ENCODE results near the gene TAMM41.
"Not testable (repeated sequence)": the region's sequence is repeated elsewhere in the genome, so short reads cannot be mapped to it uniquely, and the experiment has no call there.

GRCh38 chr3:11874707-11875106 is 28.0 kb upstream of the TAMM41 start:
- TF ChIP-seq, protein P1, sequence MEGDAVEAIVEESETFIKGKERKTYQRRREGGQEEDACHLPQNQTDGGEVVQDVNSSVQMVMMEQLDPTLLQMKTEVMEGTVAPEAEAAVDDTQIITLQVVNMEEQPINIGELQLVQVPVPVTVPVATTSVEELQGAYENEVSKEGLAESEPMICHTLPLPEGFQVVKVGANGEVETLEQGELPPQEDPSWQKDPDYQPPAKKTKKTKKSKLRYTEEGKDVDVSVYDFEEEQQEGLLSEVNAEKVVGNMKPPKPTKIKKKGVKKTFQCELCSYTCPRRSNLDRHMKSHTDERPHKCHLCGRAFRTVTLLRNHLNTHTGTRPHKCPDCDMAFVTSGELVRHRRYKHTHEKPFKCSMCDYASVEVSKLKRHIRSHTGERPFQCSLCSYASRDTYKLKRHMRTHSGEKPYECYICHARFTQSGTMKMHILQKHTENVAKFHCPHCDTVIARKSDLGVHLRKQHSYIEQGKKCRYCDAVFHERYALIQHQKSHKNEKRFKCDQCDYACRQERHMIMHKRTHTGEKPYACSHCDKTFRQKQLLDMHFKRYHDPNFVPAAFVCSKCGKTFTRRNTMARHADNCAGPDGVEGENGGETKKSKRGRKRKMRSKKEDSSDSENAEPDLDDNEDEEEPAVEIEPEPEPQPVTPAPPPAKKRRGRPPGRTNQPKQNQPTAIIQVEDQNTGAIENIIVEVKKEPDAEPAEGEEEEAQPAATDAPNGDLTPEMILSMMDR (conservative IDR thresholded peaks at IDR 0.05 in 1 of 2, IDR thresholded peaks at IDR 0.05 in 1 of 2; ENCODE audit: low read depth in 1 of 2, low read length in 2 of 2), result not testable (repeated sequence)
- TF ChIP-seq EZH2 (IDR thresholded peaks at IDR 0.05; ENCODE audit: low read length, missing control alignments), result not testable (repeated sequence)
